ENCODE results near the gene MTMR4.

DNA sequence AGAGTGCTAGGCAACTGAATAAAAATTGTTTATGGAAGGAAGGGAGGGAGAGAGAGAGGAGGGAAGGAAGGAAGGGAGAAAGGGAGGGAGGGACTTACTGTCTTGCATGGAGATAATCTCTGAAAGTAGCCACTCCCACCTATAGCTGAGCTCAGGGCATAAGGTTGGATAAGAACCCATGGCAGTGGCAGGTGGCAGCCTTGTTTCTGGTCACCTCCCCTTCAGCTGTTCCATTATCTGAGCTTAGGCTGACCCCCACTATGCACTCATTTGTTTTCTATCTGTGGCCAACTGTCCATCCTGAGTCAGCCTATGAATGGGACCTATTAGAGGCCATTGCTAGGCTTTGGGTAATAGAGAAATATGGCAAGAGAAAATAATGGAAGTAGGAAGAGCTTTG lies 25.3 kb upstream of the MTMR4 start:
- TF ChIP-seq TAF1 (IDR thresholded peaks at IDR 0.05; ENCODE audit: low read depth) (no peak), POLR2AphosphoS5 (IDR thresholded peaks at IDR 0.05) (no peak), CTCF (IDR thresholded peaks at IDR 0.05; ENCODE audit: poor library complexity, severe bottlenecking) (no peak), MXI1 (conservative IDR thresholded peaks at IDR 0.05; ENCODE audit: poor library complexity, severe bottlenecking) (no peak), EZH2 (IDR thresholded peaks at IDR 0.05; ENCODE audit: borderline replicate concordance, insufficient read depth, low read length, poor library complexity, severe bottlenecking) (no peak), REST (IDR thresholded peaks at IDR 0.05; ENCODE audit: borderline replicate concordance) (no peak), EP300 (conservative IDR thresholded peaks at IDR 0.05; ENCODE audit: poor library complexity, severe bottlenecking) (no peak), SMC3 (conservative IDR thresholded peaks at IDR 0.05; ENCODE audit: poor library complexity) (no peak)

All from neural cell (in vitro differentiated cells).